Middle frontal gyrus (tissue), 1 donor: ENCODE results near the gene NEMP1.

Source experiments
- DNase-seq: peaks from one replicate; pipeline ENCODE4 v3.0.0-alpha.2; 2015; ENCODE audit warnings: low spot score; ENCODE audit errors: extremely low spot score

NEMP1 gene

GRCh38 chr12:57107456-57108155 lies 29.0 kb upstream of the NEMP1 start:
- no peak for DNase-seq

- DNase-seq, result no peak
Observed at GRCh38 chr12:57106021-57106708, 27.6 kb upstream of the NEMP1 start.

- DNase-seq, result no peak
Observed at GRCh38 chr12:57105011-57105753, 26.6 kb upstream of the NEMP1 start.

GRCh38 chr12:57104292-57104910 lies 25.8 kb upstream of the NEMP1 start:
- DNase-seq, result no peak

- no peak for DNase-seq
Observed at GRCh38 chr12:57103856-57104255, 25.3 kb upstream of the NEMP1 start.

- DNase-seq, result no peak
Observed at GRCh38 chr12:57101892-57102695, 23.5 kb upstream of the NEMP1 start.

- DNase-seq, result no peak
Observed at GRCh38 chr12:57099766-57100165, 21.2 kb upstream of the NEMP1 start.

- no peak for DNase-seq
Observed at GRCh38 chr12:57099047-57099714, 20.6 kb upstream of the NEMP1 start.

- DNase-seq, result no peak
Observed at GRCh38 chr12:57098546-57098945, 20.0 kb upstream of the NEMP1 start.

GRCh38 chr12:57097554-57097835 lies 18.9 kb upstream of the NEMP1 start:
- no peak for DNase-seq

- no peak for DNase-seq
Observed at GRCh38 chr12:57096748-57097553, 18.4 kb upstream of the NEMP1 start.

GRCh38 chr12:57096099-57096572 lies 17.5 kb upstream of the NEMP1 start:
- DNase-seq, result no peak

- no peak for DNase-seq
Observed at GRCh38 chr12:57095440-57095839, 16.8 kb upstream of the NEMP1 start.

GRCh38 chr12:57094208-57095160 lies 15.9 kb upstream of the NEMP1 start:
- DNase-seq, result no peak

GRCh38 chr12:57093415-57094207 lies 15.0 kb upstream of the NEMP1 start:
- no peak for DNase-seq

GRCh38 chr12:57092876-57093414 lies 14.4 kb upstream of the NEMP1 start:
- DNase-seq, result no peak

- DNase-seq, result no peak
Observed at GRCh38 chr12:57092529-57092862, 13.9 kb upstream of the NEMP1 start.
